ENCODE results near the gene PALS1. TPM values are rescaled to one million over a fixed set of nuclear protein-coding genes. Genes with fewer than 3 reads are reported as not detected.

Gene PALS1
- total RNA-seq, result 10 to 100 TPM; 11.0 to 23.0 (median 16.8) TPM
- 10 to 100 TPM in 1 of 3 donors, 1 to 10 TPM in 2; 2.2 to 19.5 (median 5.4) TPM for polyA plus RNA-seq
- long read RNA-seq, donor 1, full-length matches to known transcripts, result 3 of 3 reads
- long read RNA-seq, donor 1, partial matches to known transcripts, result 0 of 3 reads
- long read RNA-seq, donor 1, other reads (novel, unspliced or antisense), result 0 of 3 reads
- long read RNA-seq, donor 2, partial matches to known transcripts, result 48 of 74 reads
- long read RNA-seq, donor 2, other reads (novel, unspliced or antisense), result 26 of 74 reads
- long read RNA-seq, donor 3, result 0 reads
- long read RNA-seq, donor 4, full-length matches to known transcripts, result 1 of 6 reads
- long read RNA-seq, donor 4, partial matches to known transcripts, result 5 of 6 reads
- long read RNA-seq, donor 4, other reads (novel, unspliced or antisense), result 0 of 6 reads
- long read RNA-seq, donor 5, full-length matches to known transcripts, result 12 of 14 reads
- long read RNA-seq, donor 5, partial matches to known transcripts, result 0 of 14 reads
- long read RNA-seq, donor 5, other reads (novel, unspliced or antisense), result 2 of 14 reads
- long read RNA-seq, donor 6, result 0 reads
- long read RNA-seq, donor 7, result 0 reads
- long read RNA-seq, donor 8, partial matches to known transcripts, result 178 of 179 reads
- long read RNA-seq, donor 8, other reads (novel, unspliced or antisense), result 0 of 179 reads
- long read RNA-seq, donor 9, full-length matches to known transcripts, result 1 of 1 reads
- long read RNA-seq, donor 9, partial matches to known transcripts, result 0 of 1 reads
- long read RNA-seq, donor 9, other reads (novel, unspliced or antisense), result 0 of 1 reads
- long read RNA-seq, donor 10, result 0 reads

- peaks cover 0 to 21% of the 10 kb centered on the region in 2 donors for H3K4me1 ChIP-seq (replicated peaks in 1 of 2)
Measured at GRCh38 chr14:67241411-67242167, at the start of gene PALS1. TSS of gene PALS1 (plus strand) at chr14:67241435. CDS start at chr14:67279171, 37,736 bp downstream.

GRCh38 chr14:67191768-67192290 lies 49.4 kb upstream of the PALS1 start:
- Histone ChIP-seq H3K27ac (no peak overlapping the region), H3K27me3 (peaks cover 3% of the 10 kb centered on the region), H3K36me3 (replicated peaks in 1 of 2) (no peaks in the 10 kb centered on the region), H3K4me3 (no peak overlapping the region), H3K9me3 (replicated peaks in 1 of 3) (no peaks in the 10 kb centered on the region), H3K4me1 (replicated peaks in 1 of 2) (no peaks in the 10 kb centered on the region)
- 73 to 80% (median 76%) methylated on average over 8 of the region's 8 CpGs for WGBS, 4 donors
- DNase-seq, result no peak
- intact Hi-C loops (cut with DNase I), result no loop called here
- TF ChIP-seq POLR2A (IDR thresholded peaks at IDR 0.05) (no peak), CTCF (IDR thresholded peaks at IDR 0.05) (no peak)

More at GRCh38 chr14:67241411-67242167, at the start of gene PALS1:
- H3K9me3 ChIP-seq (replicated peaks in 1 of 3), result no peaks in the 10 kb centered on the region
- peak within 1 kb of the TSS; percentile 87 to 100 (median 100) for H3K27ac ChIP-seq
- peak within 1 kb of the TSS; percentile 16 to 96 (median 80) for H3K4me3 ChIP-seq
- WGBS, 4 donors, result 0 to 1% (median 0%) methylated on average over 15 to 64 of the region's 64 CpGs
- TF ChIP-seq POLR2A (IDR thresholded peaks at IDR 0.05) (peak; percentile 34 to 78), CTCF (IDR thresholded peaks at IDR 0.05) (peak in 1 of 6 experiments; percentile 5)
- peak in 6 of 7 donors; percentile 57 to 75 (median 68) for DNase-seq
- H3K27me3 ChIP-seq, result no peaks in the 10 kb centered on the region
- H3K36me3 ChIP-seq (replicated peaks in 1 of 2), result no peaks in the 10 kb centered on the region
- intact Hi-C loops (cut with DNase I), result no loop called here

- 86 to 92% (median 88%) methylated on average over 2 of the region's 2 CpGs for WGBS, 4 donors
- Histone ChIP-seq H3K4me3 (no peak overlapping the region), H3K9me3 (replicated peaks in 1 of 3) (no peaks in the 10 kb centered on the region), H3K27ac (no peak overlapping the region), H3K4me1 (replicated peaks in 1 of 2) (no peaks in the 10 kb centered on the region), H3K27me3 (peaks cover 3% of the 10 kb centered on the region), H3K36me3 (replicated peaks in 1 of 2) (no peaks in the 10 kb centered on the region)
- TF ChIP-seq CTCF (IDR thresholded peaks at IDR 0.05) (no peak), POLR2A (IDR thresholded peaks at IDR 0.05) (no peak)
- DNase-seq, result no peak
- intact Hi-C loops (cut with DNase I), result no loop called here
Measured at GRCh38 chr14:67192366-67192765, 48.9 kb upstream of the PALS1 start.
